Measurements from ENCODE around the gene SCAMP4. TPM values are rescaled to one million over a fixed set of nuclear protein-coding genes. Genes with fewer than 3 reads are reported as not detected.

Gene SCAMP4
- total RNA-seq, 1 experiment from 2014 or later = 63.3 TPM

DNA sequence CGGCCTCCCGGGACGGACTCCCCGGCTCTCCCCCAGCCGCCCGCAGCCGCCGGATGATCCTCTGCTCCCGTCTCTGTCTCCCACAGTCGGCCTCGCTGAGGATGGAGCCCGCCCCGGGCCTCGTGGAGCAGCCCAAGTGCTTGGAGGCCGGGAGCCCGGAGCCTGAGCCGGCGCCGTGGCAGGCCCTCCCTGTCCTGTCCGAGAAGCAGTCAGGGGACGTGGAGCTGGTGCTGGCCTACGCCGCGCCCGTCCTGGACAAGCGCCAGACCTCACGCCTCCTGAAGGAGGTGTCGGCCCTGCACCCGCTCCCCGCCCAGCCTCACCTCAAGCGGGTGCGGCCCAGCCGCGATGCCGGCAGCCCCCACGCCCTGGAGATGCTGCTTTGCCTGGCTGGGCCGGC is 6.8 kb downstream of the SCAMP4 start (continued):
- TF ChIP-seq, protein P1, sequence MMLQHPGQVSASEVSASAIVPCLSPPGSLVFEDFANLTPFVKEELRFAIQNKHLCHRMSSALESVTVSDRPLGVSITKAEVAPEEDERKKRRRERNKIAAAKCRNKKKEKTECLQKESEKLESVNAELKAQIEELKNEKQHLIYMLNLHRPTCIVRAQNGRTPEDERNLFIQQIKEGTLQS (IDR thresholded peaks at IDR 0.05) = no peak
- TF ChIP-seq ELF1 (IDR thresholded peaks at IDR 0.05; ENCODE audit: borderline replicate concordance, low read depth) (no peak), EGR1 (IDR thresholded peaks at IDR 0.05; ENCODE audit: low read depth) (no peak), CEBPB (IDR thresholded peaks at IDR 0.05; ENCODE audit: low read depth) (no peak), CBX3 (IDR thresholded peaks at IDR 0.05; ENCODE audit: low read depth) (no peak), ZFX (IDR thresholded peaks at IDR 0.05) (no peak), TCF7L2 (IDR thresholded peaks at IDR 0.05; ENCODE audit: borderline replicate concordance, extremely low read depth, insufficient read depth, insufficient read length) (no peak), FOSL1 (IDR thresholded peaks at IDR 0.05; ENCODE audit: low read depth) (no peak), RAD21 (IDR thresholded peaks at IDR 0.05; ENCODE audit: low read depth) (no peak)

DNA sequence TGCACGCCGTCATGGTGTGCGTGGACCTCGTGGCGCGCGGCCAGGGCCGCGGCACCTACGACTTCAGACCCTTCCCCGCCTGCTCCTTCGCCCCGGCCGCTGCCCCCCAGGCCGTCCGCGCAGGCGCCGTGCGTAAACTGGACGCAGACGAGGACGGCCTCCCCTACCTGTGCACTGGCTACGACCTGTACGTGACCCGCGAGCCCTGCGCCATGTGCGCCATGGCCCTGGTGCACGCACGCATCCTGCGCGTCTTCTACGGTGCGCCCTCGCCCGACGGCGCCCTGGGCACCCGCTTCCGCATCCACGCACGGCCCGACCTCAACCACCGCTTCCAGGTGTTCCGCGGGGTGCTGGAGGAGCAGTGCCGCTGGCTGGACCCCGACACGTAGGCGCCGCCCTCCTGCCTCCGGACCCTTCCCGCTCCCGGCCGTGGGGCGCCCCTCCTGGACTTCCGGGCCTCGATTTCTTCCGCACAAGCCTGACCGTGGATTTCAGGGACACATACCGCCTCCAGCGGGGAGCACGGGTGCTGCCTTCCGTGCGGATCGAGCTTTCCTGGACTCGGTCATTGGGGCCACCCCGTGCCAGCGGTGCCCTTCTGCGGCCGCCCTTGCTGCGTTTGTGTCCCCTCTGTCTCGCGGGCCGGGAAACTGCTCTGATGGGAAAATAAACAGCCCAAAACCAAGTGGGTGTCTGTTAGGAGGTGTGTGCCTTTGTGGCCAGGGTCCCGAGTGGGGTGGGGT is 7.7 kb downstream of the SCAMP4 start:
- no peak overlapping the region for H3K27ac ChIP-seq (ENCODE audit: low read depth, low read length)
- H3K9me3 ChIP-seq (ENCODE audit: control insufficient read depth in 1 of 2, insufficient read depth in 1 of 2, low read depth in 1 of 2, low read length in 2 of 2) = no peaks in the 10 kb centered on the region
- no peak overlapping the region for H3K4me2 ChIP-seq (ENCODE audit: low read length)
- TF ChIP-seq YY1 (IDR thresholded peaks at IDR 0.05; ENCODE audit: extremely low read depth, insufficient replicate concordance, low read depth, low read length) (no peak), FOSL1 (IDR thresholded peaks at IDR 0.05; ENCODE audit: low read depth) (no peak)
- TF ChIP-seq, protein P2, sequence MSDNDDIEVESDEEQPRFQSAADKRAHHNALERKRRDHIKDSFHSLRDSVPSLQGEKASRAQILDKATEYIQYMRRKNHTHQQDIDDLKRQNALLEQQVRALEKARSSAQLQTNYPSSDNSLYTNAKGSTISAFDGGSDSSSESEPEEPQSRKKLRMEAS (IDR thresholded peaks at IDR 0.05) = no peak
- RAD21 ChIA-PET (ENCODE audit: low non-redundant PET in 1 of 2, low total read pairs in 2 of 2, uncharacterized antibody in 2 of 2, unreplicated experiment in 2 of 2) = no interaction called here
- BruUV-seq (replicated peaks) = no TSS peak
- no peaks in the 10 kb centered on the region for H4K20me1 ChIP-seq (ENCODE audit: insufficient read depth)
- ATAC-seq (no peak), DNase-seq (ENCODE audit: low read depth, low spot score) (no peak)
- H3K4me1 ChIP-seq (ENCODE audit: control insufficient read depth in 1 of 2, insufficient read depth in 2 of 2, low read length in 2 of 2) = no peaks in the 10 kb centered on the region
- POLR2A ChIA-PET = no interaction called here
- peaks cover 73% of the 10 kb centered on the region for H3K79me2 ChIP-seq (ENCODE audit: insufficient read depth, low read length)
- no peaks in the 10 kb centered on the region for H3K9me2 ChIP-seq (ENCODE audit: insufficient read depth)
- H3K27me3 ChIP-seq (ENCODE audit: insufficient read depth, low read length) = no peaks in the 10 kb centered on the region
- CTCF ChIA-PET = no interaction called here
- H3K4me3 ChIP-seq (replicated peaks in 1 of 2; ENCODE audit: low read depth in 1 of 2, low read length in 2 of 2) = no peak overlapping the region
- intact Hi-C loops (cut with micrococcal nuclease) = no loop called here
- no peak overlapping the region for H3K9ac ChIP-seq (ENCODE audit: low read length)
- H3K36me3 ChIP-seq (ENCODE audit: control insufficient read depth in 1 of 2, insufficient read depth in 2 of 2, low read length in 2 of 2) = peaks cover 8 to 11% of the 10 kb centered on the region in 2 experiments; a peak in 3 of 4 replicates
- H2AFZ ChIP-seq (ENCODE audit: low read depth, low read length, poor library complexity, severe bottlenecking) = no peak overlapping the region

Measured in HCT116 (cell line).